IMR-90 (cell line): ENCODE results near the gene SEPTIN8. TPM values are rescaled to one million over a fixed set of nuclear protein-coding genes. Genes with fewer than 3 reads are reported as not detected.

Experiments used
- ATAC-seq: fragments of 200-7000 bp; cut with Tn5 transposase; 2 replicates; pipeline ENCODE4 v1.9.1; 2020; ENCODE audit warnings: low read depth, mild to moderate bottlenecking, moderate library complexity
- BruUV-seq: library from RNA; stranded (reverse); fragments of 400-500 nt; replicated peaks from 2 replicates; lab custom pipeline; 2021; lab: Mats Ljungman, UMichigan
- CTCF ChIA-PET: fragments of 300-600 bp; formaldehyde crosslinking; extraction: SDS; loops from one replicate; lab custom pipeline; 2021; ENCODE audit warnings: antibody characterized with exemption; lab: Yijun Ruan, JAX
- POLR2A ChIA-PET: fragments of 300-600 bp; sonication (Branson Sonifier 250); formaldehyde crosslinking; loops from one replicate; lab custom pipeline; 2022; ENCODE audit warnings: antibody characterized with exemption; ENCODE audit not compliant: unreplicated experiment; lab: Charles Lee
- DNase-seq: peaks from one replicate; pipeline ENCODE4 v3.0.0; 2013
- H2AFZ ChIP-seq: replicated peaks from 2 replicates; pipeline ENCODE3; 2013; ENCODE audit warnings: low read length, mild to moderate bottlenecking; ENCODE audit not compliant: poor library complexity
- H2AK5ac ChIP-seq: 2 replicates; pipeline ENCODE4 v1.6.1; 2013; ENCODE audit warnings: low read depth, low read length, inconsistent platforms
- H2AK9ac ChIP-seq: replicated peaks from 2 replicates; pipeline ENCODE3; 2013; ENCODE audit warnings: mild to moderate bottlenecking, low read depth, low read length, moderate library complexity; ENCODE audit not compliant: poor library complexity
- H2BK120ac ChIP-seq: 2 replicates; pipeline ENCODE4 v1.6.1; 2013; ENCODE audit warnings: low read depth, low read length, inconsistent platforms
- H2BK15ac ChIP-seq: 3 replicates; pipeline ENCODE4 v1.6.1; 2013; ENCODE audit warnings: low read depth, low read length, inconsistent platforms
- H2BK20ac ChIP-seq: 2 replicates; pipeline ENCODE4 v1.6.1; 2013; ENCODE audit warnings: low read depth, mild to moderate bottlenecking, inconsistent platforms, low read length, moderate library complexity
- H2BK5ac ChIP-seq: 2 replicates; pipeline ENCODE4 v1.6.1; 2013; ENCODE audit warnings: mild to moderate bottlenecking, low read depth, low read length, inconsistent platforms; ENCODE audit not compliant: poor library complexity, severe bottlenecking
- H3K14ac ChIP-seq: replicated peaks from 2 replicates; pipeline ENCODE4 v1.6.1; 2013; ENCODE audit warnings: low read depth, low read length, inconsistent platforms
- H3K18ac ChIP-seq: 2 replicates; pipeline ENCODE4 v1.6.1; 2013; ENCODE audit warnings: low read depth, low read length, control low read depth
- H3K23ac ChIP-seq: 2 replicates; pipeline ENCODE4 v1.6.1; 2013; ENCODE audit warnings: low read depth, low read length, inconsistent platforms
- H3K27ac ChIP-seq: 2 replicates; pipeline ENCODE4 v1.5.1; 2013; ENCODE audit warnings: mild to moderate bottlenecking, control low read depth, low read length; ENCODE audit not compliant: insufficient read depth
- H3K27me3 ChIP-seq: 2 replicates; pipeline ENCODE4 v1.6.1; 2013; ENCODE audit warnings: low read length; ENCODE audit not compliant: control insufficient read depth, insufficient read depth
- H3K36me3 ChIP-seq: 2 replicates; pipeline ENCODE4 v1.6.1; 2013; ENCODE audit warnings: low read length, mixed read lengths; ENCODE audit not compliant: control insufficient read depth, insufficient read depth
- H3K4ac ChIP-seq: 2 replicates; pipeline ENCODE4 v1.6.1; 2013; ENCODE audit warnings: low read depth, low read length, inconsistent platforms
- H3K4me1 ChIP-seq: 2 replicates; pipeline ENCODE4 v1.6.1; 2013; ENCODE audit warnings: low read length, mixed read lengths; ENCODE audit not compliant: control insufficient read depth, insufficient read depth
- H3K4me2 ChIP-seq: 2 replicates; pipeline ENCODE4 v1.6.1; 2013; ENCODE audit warnings: low read depth, mild to moderate bottlenecking, control low read depth, low read length, moderate library complexity
- H3K4me3 ChIP-seq: 2 replicates; pipeline ENCODE4 v1.5.1; 2013; ENCODE audit warnings: low read depth, mild to moderate bottlenecking, control low read depth, low read length, moderate library complexity; ENCODE audit not compliant: insufficient read depth
- H3K56ac ChIP-seq: 2 replicates; pipeline ENCODE4 v1.6.1; 2013; ENCODE audit warnings: low read length, inconsistent platforms; ENCODE audit not compliant: insufficient read depth; ENCODE audit errors: extremely low read depth
- H3K79me1 ChIP-seq, 2 experiments: 2 replicates each; pipeline ENCODE4 v1.6.1; 2013; ENCODE audit warnings: low read length in 2 of 2, inconsistent platforms in 1 of 2, low read depth in 1 of 2
- H3K9ac ChIP-seq: 2 replicates; pipeline ENCODE4 v1.6.1; 2013; ENCODE audit warnings: low read depth, low read length, control low read depth
- H3K9me1 ChIP-seq: 2 replicates; pipeline ENCODE4 v1.6.1; 2013; ENCODE audit warnings: low read length, inconsistent platforms; ENCODE audit not compliant: insufficient read depth
- H3K9me3 ChIP-seq: 2 replicates; pipeline ENCODE4 v1.6.1; 2013; ENCODE audit warnings: low read length; ENCODE audit not compliant: control insufficient read depth, insufficient read depth
- H4K20me1 ChIP-seq: 2 replicates; pipeline ENCODE4 v1.6.1; 2013; ENCODE audit warnings: low read length, inconsistent platforms; ENCODE audit not compliant: insufficient read depth
- H4K5ac ChIP-seq: 2 replicates; pipeline ENCODE4 v1.6.1; 2013; ENCODE audit warnings: mild to moderate bottlenecking, low read depth, low read length, control low read depth
- H4K8ac ChIP-seq, 2 experiments: 2 replicates each; pipeline ENCODE4 v1.6.1; 2013; ENCODE audit warnings: low read depth in 2 of 2, low read length in 2 of 2, control low read depth in 1 of 2, inconsistent platforms in 1 of 2
- H4K91ac ChIP-seq: 2 replicates; pipeline ENCODE4 v1.6.1; 2013; ENCODE audit warnings: low read depth, low read length, inconsistent platforms; ENCODE audit not compliant: insufficient read depth
- CEBPB ChIP-seq: IDR thresholded peaks from 2 replicates; pipeline ENCODE4 v1.6.1; 2012; ENCODE audit warnings: low read depth, low read length, improper control_type of control experiment
- FOS ChIP-seq: fragments of 150-350 bp; IDR thresholded peaks from 2 replicates; pipeline ENCODE4 v1.6.1; 2016; ENCODE audit warnings: low read depth, low read length
- MAFK ChIP-seq: IDR thresholded peaks from 2 replicates; pipeline ENCODE4 v1.6.1; 2012; ENCODE audit warnings: low read depth, low read length, improper control_type of control experiment
- MAZ ChIP-seq: IDR thresholded peaks from 2 replicates; pipeline ENCODE4 v1.6.1; 2012; ENCODE audit warnings: low read depth, mild to moderate bottlenecking, low read length, improper control_type of control experiment, moderate library complexity, borderline replicate concordance
- MXI1 ChIP-seq: IDR thresholded peaks from 2 replicates; pipeline ENCODE4 v1.6.1; 2012; ENCODE audit warnings: low read depth, mild to moderate bottlenecking, low read length, moderate library complexity, borderline replicate concordance
- RCOR1 ChIP-seq: IDR thresholded peaks from 2 replicates; pipeline ENCODE4 v1.6.1; 2012; ENCODE audit warnings: mild to moderate bottlenecking, low read length, improper control_type of control experiment; ENCODE audit not compliant: insufficient replicate concordance
- dilution Hi-C: fragments of 300-500 bp; cut with HindIII; formaldehyde crosslinking; loops from one replicate; pipeline ENCODE4 v1.14.3; 2018; ENCODE audit warnings: low sequenced_read_pairs; ENCODE audit not compliant: unreplicated experiment
- in situ Hi-C: fragments of 300-500 bp; cut with MboI; formaldehyde crosslinking; loops from 3 replicates; pipeline ENCODE4 v1.14.3; 2019; ENCODE audit warnings: low sequenced_read_pairs, inconsistent platforms, mixed read lengths
- intact Hi-C: fragments of 100-400 bp; cut with micrococcal nuclease; formaldehyde crosslinking; loops from 2 replicates; pipeline ENCODE4 v1.10.0; 2022
- polyA plus RNA-seq, 3 experiments: library from polyadenylated mRNA; depleted of rRNA; stranded (reverse); fragments of >200 nt; gene quantifications; 2 replicates each; pipeline ENCODE4 v1.2.3, GENCODE V29; 2012; ENCODE audit warnings: low replicate concordance in 1 of 3
- total RNA-seq: library from RNA; depleted of rRNA; stranded (reverse); fragments of >200 nt; gene quantifications from 2 replicates; pipeline ENCODE4 v1.2.3, GENCODE V29; 2012

The SEPTIN8 gene
- total and polyA plus RNA-seq, 2 of the 4 experiments (the other 2 are of a cell fraction): 56.2 to 67.2 TPM

DNA sequence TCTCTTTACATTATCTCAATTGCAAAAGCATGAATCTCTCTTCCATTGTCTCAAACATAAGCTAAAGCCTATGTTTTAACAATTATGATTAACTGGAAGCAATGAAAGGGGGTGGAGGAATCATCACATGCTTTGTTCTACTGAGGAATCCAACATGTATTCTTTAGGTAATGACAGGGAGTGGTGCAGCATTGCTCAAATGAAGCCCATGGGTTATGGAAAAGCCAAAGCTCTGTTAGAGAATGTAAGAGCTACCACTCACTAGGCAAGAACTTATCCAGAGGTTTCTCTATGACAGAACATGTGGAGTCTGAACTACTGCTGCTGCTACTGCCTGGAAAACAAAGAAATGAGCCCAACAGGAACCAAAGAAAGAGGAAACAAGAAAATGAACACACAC, 68.4 kb downstream of the SEPTIN8 start:
- Histone ChIP-seq H2BK20ac (no peak overlapping the region), H2AFZ (no peak overlapping the region), H3K27me3 (no peaks in the 10 kb centered on the region), H3K14ac (no peak overlapping the region), H3K27ac (no peak overlapping the region), H2BK5ac (no peak overlapping the region), H3K56ac (no peak overlapping the region), H3K79me1 (no peaks in the 10 kb centered on the region), H3K36me3 (no peaks in the 10 kb centered on the region; the same call in 1 of the 2 replicates), H4K91ac (no peak overlapping the region), H2AK9ac (no peak overlapping the region), H3K18ac (no peak overlapping the region), H3K4me3 (no peak overlapping the region), H3K4me2 (no peak overlapping the region), H3K9ac (no peak overlapping the region), H4K20me1 (no peaks in the 10 kb centered on the region), H3K4ac (no peak overlapping the region), H3K9me1 (no peaks in the 10 kb centered on the region), H4K8ac (no peak overlapping the region), H3K9me3 (no peaks in the 10 kb centered on the region), H2BK15ac (no peak overlapping the region), H2BK120ac (no peak overlapping the region), H3K4me1 (no peaks in the 10 kb centered on the region), H3K23ac (no peak overlapping the region), H2AK5ac (no peak overlapping the region), H4K5ac (no peak overlapping the region)
- ATAC-seq (no peak), DNase-seq (no peak)
- in situ Hi-C loops (no loop called here), intact Hi-C loops (loop anchor here (5.0 to 10.0 kb wide), 2 partner anchors 96 to 184 kb away; no protein-coding TSS in a partner anchor), dilution Hi-C loops (no loop called here)
- ChIA-PET POLR2A (no interaction called here), CTCF (interaction anchor here (0.7 to 1.5 kb wide), 2 partner anchors 28 to 181 kb away, joined by 3 to 6 read pairs; no protein-coding TSS in a partner anchor)
- TF ChIP-seq MAFK (no peak), MAZ (no peak), RCOR1 (no peak), MXI1 (no peak), CEBPB (no peak), FOS (no peak)
- no TSS peak for BruUV-seq
